Astrocyte of the spinal cord (primary cell): ENCODE results near the gene AGXT.

ENCODE experiments used
- DNase-seq: peaks from one replicate; pipeline ENCODE4 v3.0.0; 2011; ENCODE audit warnings: low read depth, low spot score
- H3K4me3 ChIP-seq: 2 replicates; pipeline ENCODE4 v1.5.1; 2011; ENCODE audit warnings: low read depth, mild to moderate bottlenecking, low read length, moderate library complexity
- in situ Hi-C: cut with HindIII; loops from 2 replicates; pipeline ENCODE4 v1.10.0; 2017; ENCODE audit warnings: low sequenced_read_pairs
- TF ChIP-seq, protein P1 (sequence below): IDR thresholded peaks from 2 replicates; pipeline ENCODE4 v1.5.1; 2012; ENCODE audit warnings: low read depth, mild to moderate bottlenecking, low read length, inconsistent platforms

Gene AGXT

DNA sequence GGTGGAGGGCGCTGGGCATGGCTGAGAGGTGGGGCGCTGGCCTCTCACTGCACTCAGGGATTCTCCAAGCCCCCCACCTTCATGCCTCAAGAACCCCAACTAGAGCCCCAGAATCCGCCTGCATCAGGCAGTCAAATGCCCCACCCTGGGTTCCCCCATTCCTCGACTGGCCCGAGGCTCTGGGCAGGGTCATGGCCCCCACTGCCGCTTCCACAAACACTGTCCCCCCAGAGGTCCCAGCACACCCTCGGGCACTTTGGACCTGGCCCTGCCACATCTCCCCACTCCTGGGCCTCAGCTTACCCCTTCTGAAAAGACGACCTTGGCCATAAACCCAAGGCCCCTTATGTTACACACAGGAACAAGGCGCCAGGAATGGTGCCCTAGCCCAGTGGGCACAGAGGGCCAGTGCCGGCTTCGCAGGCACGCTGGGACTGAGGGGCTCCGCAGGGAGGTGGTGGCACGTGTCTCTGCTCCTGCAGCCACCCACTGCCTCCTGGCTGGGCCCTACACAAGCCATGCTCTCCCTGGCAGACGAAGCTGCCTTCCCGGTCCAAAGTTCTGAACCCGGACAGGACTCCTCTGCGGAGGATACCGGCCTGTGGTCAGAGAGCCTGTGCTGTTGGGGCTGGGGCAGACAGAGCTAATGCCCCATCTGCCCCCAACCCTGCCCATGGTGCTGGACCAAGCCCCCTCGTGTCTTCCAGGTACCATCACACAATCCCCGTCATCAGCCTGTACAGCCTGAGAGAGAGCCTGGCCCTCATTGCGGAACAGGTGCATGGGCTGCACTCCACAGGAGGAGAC is 6.8 kb downstream of the AGXT start:
- no peak overlapping the region for H3K4me3 ChIP-seq
- TF ChIP-seq, protein P1, sequence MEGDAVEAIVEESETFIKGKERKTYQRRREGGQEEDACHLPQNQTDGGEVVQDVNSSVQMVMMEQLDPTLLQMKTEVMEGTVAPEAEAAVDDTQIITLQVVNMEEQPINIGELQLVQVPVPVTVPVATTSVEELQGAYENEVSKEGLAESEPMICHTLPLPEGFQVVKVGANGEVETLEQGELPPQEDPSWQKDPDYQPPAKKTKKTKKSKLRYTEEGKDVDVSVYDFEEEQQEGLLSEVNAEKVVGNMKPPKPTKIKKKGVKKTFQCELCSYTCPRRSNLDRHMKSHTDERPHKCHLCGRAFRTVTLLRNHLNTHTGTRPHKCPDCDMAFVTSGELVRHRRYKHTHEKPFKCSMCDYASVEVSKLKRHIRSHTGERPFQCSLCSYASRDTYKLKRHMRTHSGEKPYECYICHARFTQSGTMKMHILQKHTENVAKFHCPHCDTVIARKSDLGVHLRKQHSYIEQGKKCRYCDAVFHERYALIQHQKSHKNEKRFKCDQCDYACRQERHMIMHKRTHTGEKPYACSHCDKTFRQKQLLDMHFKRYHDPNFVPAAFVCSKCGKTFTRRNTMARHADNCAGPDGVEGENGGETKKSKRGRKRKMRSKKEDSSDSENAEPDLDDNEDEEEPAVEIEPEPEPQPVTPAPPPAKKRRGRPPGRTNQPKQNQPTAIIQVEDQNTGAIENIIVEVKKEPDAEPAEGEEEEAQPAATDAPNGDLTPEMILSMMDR, result no peak
- DNase-seq, result no peak
- in situ Hi-C loops, result no loop called here

DNA sequence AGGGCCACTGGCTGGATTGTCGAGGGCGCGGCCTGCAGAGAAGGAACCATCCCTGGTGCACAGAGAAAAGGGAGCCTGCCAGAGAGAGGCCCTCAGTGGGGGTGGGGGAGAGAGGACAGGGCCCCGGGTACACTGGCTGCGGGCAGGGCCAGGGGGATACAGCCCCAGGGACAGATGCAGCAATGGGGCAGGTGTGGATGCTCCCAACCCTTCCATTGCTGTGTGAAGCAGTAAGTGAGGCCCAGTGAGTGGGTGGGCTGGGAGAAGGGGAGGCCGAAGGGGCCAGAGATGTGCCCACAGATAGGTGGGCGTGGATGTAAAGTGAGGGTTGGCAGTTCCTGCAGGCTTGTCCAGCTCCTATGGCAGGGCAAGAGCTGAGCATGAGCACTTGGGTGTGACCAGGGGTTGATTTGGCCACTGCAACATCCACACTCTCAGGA is 7.4 kb downstream of the AGXT start:
- no peak overlapping the region for H3K4me3 ChIP-seq
- in situ Hi-C loops, result no loop called here
- TF ChIP-seq, protein P1, result no peak
- DNase-seq, result no peak

DNA sequence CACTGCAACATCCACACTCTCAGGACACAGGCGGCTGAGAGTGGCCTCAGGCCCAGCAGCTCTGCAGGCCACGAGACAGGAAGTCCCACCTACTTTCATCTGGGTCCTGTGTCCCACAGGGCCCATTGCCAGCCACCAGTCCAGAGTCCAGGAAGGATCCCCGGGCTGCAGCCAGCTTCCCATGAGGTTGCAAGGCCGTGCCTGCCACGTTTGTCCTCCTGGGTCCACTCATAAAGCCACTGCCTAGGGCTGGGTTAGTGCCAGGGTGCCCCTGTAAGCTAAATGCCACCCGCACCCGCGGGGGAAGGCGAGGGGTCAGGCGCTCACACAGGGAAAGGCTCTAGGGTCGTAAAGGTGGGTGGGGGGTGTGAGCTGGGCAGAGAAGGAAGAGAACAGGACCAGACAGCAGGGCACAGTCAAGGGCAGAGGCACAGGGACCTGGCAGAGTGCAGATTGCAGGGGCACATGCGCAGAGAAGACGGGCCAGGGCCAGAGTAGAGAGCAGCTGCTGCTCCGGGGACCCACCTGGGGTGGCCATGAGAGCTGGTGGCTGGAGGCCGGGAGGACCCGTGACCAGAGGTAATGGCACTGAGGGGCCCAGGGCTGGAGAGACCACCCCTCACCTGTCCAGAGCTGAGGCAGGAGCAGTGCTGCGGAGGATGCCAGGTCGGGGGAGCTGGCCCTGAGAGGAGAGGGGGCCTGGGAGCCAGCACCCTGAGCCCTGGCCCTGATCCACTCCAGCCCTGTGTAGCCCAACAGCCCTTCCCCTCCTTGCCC is 8.0 kb downstream of the AGXT start:
- in situ Hi-C loops, result no loop called here
- H3K4me3 ChIP-seq, result no peak overlapping the region
- DNase-seq, result no peak
- TF ChIP-seq, protein P1, result no peak

DNA sequence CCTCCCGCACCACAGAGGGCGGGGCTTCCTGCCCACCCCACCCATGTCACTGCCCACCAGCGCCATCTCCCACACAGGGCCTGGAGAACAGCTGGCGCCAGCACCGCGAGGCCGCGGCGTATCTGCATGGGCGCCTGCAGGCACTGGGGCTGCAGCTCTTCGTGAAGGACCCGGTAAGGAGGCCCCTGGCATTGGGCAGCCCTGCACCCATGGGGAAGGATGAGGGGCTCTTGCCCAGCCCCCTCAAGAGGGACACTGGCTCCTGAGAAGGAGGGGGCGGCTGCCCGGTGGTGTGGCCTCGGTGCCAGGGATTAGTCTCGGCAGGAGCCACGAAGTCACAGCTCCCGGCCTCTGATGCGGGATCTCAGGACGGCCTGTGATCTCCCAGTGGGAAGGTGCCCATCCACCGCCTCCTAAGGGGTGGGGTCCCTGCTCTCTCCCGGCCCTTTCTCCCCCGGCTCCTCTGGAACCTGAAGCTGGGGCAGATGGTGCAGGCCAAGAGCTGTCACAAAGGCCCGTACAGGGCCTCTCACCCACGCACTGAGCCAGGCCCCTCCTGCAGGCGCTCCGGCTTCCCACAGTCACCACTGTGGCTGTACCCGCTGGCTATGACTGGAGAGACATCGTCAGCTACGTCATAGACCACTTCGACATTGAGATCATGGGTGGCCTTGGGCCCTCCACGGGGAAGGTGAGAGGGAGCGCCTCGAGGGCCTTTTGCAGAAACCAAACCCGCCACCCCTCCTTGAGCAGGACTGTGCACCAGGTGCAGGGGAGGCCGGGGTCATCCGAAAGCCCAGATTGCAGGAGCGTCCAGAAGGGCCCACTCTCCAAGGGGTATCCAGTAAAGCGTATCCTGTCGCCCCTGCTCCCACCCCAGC is 9.1 kb downstream of the AGXT start:
- no peak overlapping the region for H3K4me3 ChIP-seq
- no peak for DNase-seq
- TF ChIP-seq, protein P1, result no peak
- in situ Hi-C loops, result no loop called here

DNA sequence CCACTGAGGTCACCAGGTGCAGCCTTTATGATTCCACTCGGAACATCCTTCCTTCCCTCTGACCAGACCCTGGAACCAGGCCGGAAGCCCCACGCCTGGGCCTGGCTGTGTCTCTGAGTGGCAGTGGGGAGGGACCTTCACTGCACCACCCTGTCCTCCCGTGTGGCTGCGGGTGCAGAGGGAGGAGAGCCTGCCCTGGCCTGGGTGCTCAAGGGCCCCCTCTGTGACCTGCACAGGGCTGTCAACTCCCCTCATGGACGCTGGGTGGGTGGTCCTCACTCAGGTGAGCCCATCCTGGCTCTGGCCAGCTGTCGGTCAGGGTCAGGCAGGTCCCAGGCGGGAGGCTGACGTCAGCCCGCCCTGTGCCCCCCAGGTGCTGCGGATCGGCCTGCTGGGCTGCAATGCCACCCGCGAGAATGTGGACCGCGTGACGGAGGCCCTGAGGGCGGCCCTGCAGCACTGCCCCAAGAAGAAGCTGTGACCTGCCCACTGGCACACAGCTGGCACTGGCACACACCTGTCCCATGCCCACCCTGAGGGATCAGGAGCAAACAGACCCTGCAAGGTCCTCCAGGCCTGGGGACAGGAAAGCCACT is 9.8 kb downstream of the AGXT start:
- in situ Hi-C loops, result no loop called here
- DNase-seq, result no peak
- H3K4me3 ChIP-seq, result no peak overlapping the region
- TF ChIP-seq, protein P1, result no peak

DNA sequence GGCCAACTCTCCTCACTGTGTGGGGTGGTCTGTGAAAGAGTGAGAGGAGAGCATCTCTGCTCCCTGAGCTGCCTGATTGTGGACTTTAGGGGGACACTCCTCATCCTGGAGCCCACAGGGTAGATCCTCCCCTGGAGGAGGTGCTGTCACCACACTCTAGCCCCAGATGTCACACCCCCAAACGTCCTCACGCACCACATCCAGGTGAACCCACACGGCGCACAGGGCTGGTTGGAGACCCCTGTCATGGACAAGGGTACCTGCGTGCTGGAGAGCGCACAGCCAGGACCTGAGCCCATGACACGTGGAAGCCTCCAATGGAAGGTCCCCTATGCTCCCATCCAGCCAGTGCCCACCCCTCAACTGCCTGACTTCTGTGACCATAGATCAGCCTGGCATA is 10.5 kb downstream of the AGXT start:
- TF ChIP-seq, protein P1, result no peak
- in situ Hi-C loops, result no loop called here

More for the DNA sequence above, 10.5 kb downstream of the AGXT start:
- no peak for DNase-seq
- no peak overlapping the region for H3K4me3 ChIP-seq
